ENCODE measurements around the gene PGS1.

Gene PGS1

DNA sequence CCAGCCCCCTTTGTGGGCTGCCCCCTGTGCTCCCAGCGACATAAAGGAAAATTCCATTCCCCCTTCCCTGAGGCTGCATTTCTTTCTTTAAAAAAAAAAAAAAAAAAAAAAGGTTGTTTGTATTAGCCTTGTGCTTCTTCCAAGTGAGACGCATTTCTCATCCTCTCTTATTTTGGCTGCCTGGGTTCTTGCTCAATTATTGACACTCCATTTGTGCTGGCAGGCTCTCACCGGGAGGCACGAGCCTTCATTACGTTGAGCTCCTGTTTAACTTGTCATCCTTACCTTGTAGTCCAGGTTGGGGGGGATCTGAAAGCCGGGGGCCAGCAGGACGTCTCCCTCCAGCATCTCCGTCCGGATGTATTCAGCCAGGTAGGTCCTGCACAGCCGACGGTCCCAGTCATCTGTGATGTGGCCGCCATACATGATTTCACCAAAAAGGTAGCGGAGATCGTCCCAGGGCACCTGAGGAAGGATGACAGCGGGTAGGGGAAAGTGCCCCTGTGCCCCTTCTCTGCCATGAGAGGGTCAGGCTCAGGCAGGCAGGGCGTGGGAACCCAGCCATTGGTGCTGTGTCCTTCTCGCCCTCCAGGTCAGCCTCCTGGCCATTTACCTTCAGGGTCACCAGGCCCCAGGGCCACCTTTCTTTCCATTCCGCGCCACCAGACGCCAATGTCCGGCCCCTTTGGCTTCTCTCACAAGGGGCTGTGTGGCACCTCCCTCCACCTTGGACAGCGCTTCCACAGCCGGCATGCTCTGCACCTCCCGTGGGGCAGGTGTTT, 50.6 kb downstream of the PGS1 start:
- DNase-seq: no peak

DNA sequence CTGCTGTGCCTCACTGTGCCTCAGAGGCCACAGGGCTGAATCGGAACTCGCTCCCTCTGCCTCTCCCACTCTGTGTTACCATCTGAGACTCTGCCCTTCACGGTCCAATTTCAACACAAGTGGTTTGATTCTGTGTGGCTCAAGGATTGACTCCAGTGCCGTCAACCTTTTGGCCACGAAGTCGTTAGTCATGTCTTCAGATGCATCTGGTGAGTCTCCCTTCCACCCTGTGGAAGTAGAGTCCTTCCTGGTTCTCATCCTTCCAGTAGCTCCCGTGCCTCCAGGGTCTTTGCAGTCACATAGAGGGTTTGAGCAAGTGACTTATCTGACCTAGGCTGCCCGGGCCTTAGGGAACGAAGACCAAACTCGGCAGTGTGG, 51.2 kb downstream of the PGS1 start:
- DNase-seq: no peak

- DNase-seq: no peak
Measured at GRCh38 chr17:78430892-78431691, 52.6 kb downstream of the PGS1 start.

DNA sequence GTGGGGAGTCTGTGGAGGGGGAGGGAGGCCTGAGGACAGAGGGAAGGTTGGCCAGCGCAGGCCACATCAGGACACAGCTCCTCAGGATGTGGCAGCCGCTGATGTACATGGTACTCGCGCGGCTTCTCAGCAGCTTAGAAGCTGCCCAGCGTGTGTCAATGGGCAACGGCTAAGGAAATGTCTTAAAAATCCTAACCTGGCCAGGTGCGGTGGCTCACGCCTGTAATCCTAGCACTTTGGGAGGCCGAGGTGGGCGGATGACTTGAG, 53.2 kb downstream of the PGS1 start:
- DNase-seq: no peak

- DNase-seq: no peak
Measured at GRCh38 chr17:78432226-78433012, 54.0 kb downstream of the PGS1 start.

DNA sequence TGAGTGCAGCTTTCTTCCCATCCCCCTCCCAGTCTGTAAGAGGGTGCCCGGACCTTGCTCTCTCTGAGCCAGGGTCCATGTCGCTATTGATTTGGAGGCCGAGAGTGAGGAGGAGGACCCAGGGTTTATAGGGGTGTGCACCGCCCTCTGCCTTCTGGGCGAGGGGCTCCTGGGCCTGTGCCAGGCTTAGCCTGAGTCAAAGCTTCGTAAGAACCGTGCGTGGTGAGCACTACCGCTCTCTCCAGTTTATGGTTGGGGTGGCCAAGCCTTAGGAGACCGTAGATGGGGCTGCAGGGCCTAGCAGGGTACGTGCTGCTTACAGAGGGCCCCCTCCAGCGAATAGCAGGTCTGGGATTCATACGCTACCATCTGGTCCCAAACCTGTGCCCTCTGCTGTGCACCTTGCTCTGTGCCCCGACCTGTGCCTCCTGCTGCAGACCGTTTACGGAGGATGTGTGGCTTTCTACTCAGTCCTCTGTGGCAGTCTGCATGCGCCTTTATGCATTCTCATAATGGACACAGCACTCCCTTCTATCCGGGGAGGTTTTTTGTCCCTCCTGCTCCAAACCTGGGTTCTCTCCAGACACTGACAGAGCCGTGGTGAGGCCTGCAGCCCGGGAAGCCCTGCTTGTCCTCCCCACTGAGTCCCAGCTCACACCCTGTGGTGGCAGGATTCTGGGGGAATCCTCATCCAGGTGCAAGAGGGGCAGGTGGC, 54.7 kb downstream of the PGS1 start:
- DNase-seq: no peak

GRCh38 chr17:78433780-78434335, 55.4 kb downstream of the PGS1 start:
- no peak for DNase-seq

DNA sequence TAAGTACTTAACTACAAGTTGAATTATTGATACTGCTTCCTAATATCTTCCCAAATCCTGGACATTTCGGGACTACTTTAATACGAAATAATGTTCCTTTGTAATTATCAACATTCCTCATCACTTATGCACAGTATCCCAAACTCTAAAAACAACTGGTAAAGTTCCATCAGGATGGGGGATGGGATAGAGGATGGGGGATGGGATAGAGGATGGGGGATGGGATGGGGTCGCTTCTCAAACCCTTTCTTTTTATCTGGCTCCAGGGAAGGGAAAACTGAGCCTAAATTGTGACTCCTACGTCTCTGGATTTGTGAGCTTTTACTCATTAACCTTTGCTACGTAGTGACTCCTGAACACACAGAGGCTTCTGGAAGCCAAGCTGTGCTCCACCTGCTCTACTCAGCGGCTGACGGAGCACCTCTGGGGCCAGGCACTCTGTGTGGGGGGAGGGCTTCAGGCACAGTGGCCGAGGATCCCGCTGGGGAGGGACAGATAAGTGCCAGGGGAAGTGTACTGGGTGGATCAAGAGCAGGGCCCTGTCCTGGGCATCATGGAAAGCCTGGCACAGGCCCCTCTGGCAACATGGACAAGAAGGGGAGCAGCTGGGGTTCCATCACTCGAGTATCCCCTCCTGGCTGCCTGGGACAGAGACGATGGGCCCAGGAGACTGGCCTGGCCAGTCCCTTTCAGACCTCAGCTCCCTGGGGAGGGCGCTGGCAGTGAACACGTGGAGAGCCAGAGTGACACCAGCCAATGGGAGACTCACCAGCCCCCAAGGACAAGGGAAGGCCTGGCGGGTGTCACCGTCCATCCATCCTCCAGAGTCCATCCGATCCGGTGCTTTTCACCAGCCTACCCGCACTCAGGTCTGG, 56.2 kb downstream of the PGS1 start:
- no peak for DNase-seq

DNA sequence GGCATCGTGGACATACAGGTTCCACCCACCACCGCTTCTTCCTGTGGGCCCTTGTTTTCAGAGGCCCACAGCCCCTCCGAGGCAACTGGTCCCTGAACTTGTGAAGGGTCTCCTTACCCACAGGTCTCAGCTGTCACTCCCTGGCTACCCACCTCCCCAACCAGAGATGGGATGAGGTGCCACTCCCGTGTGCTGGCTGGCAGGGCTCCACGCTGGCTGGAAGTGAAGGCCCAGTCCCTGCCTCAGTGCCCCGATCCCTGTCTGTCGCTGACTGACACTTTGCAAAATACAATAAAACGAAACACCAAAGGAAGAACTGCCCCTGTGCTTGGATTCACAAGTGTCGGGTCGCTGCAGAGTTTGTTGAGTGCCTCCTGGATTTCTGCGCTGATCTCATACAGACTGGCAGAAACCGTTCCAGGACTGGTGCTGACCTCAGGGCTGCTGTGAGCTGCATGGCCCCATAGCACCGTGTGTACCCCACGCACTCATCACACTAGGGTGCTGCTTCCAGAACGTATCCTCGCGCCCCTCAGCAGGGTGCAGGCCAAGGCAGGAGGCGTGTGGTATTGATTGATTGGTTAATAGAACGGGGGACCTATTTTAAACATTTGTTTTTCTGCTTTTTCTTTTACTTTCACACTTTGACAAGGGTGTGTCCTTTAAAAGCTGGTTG, 57.0 kb downstream of the PGS1 start:
- no peak for DNase-seq

- no peak for DNase-seq
Measured at GRCh38 chr17:78437508-78438169, 59.2 kb downstream of the PGS1 start.

- DNase-seq: no peak
Measured at GRCh38 chr17:78438271-78438691, 59.8 kb downstream of the PGS1 start.

DNA sequence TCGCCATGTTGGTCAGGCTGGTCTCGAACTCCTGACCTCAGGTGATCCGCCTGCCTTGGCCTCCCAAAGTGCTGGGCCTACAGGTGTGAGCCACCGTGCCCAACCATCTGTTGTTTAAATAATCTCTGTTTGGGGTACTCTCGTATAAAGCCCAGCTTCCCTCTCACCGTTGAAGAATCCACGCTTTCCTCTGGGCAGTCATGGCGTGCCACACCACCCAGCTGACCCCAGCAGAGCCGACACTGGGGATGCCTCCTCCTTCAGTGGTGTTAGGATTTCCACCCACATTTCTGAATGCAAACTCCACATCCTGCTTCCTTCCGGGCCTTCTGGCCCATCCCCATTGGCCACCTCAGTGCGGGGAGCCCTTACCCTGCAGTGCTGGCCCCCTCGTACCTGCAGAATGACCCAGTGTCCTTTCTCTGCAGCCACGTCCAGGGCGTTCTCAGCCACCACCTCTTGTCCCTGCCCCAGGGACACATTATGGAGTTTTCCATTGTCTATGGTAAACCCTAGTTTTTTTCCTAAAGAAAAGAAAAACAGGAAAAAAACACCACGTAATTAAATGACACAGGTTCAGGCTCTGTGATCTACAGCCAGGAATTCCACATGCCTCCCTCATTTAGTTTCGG, 60.4 kb downstream of the PGS1 start:
- no peak for DNase-seq

GRCh38 chr17:78441271-78441971, 63.0 kb downstream of the PGS1 start:
- no peak for DNase-seq

- peak; percentile 70 for DNase-seq
Measured at GRCh38 chr17:78442648-78443218, 64.3 kb downstream of the PGS1 start.

- DNase-seq: no peak
Measured at GRCh38 chr17:78444392-78444791, 65.9 kb downstream of the PGS1 start.

DNA sequence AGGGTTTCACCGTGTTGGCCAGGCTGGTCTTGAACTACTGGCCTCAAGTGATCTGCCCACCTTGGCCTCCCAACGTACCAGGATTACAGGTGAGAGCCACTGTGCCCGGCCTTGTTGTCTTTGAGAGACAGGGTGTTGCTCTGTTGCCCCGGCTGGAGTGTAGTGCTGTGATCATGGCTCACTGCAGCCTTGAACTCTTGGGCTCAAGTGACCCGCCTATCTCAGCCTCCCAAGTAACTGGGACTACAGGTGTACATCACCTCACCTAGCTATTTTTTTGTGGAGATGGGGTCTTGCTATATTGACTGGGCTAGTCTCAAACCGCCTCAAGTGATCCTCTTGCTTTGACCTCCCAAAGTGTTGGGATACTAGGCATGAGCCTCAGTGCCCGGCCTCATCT, 68.4 kb downstream of the PGS1 start:
- DNase-seq: no peak

DNA sequence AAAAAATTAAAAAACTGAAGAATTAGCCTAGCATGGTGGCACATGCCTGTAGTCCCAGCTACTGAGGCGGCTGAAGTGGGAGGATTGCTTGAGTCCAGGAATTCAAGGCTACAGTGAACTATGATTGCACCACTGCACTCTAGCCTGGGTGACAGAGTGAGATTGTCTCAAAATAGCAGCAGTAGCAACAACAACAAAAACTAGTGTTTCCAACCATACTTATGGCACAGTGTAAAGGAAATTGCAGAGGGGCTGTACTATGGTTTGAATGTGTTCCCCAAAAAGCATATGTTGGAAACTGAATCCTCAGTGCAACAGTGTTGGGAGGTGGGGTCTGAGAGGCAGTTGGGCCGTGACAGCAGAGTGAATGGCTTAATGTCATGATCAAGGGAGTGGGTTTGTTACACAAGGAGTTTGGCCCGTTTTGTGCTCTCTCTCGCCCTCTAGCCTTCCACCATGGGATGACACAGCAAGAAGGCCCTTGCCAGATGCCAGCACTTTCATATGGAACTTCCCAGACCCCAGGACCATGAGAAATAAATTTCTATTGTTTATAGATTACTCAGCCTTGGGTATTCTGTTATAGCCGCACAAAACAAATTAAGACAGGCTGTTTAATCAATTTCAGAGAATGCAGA, 70.0 kb downstream of the PGS1 start:
- peak; percentile 32 for DNase-seq

- DNase-seq: no peak
Measured at GRCh38 chr17:78449983-78450595, 71.6 kb downstream of the PGS1 start.
